ENCODE measurements around the gene SLC26A5.

SLC26A5 gene

GRCh38 chr7:103389263-103389662 is 56.7 kb downstream of the SLC26A5 start:
- no peak overlapping the region for H3K4me2 ChIP-seq (ENCODE audit: low read depth, low read length, poor library complexity, severe bottlenecking)
- no peak overlapping the region for H3K9ac ChIP-seq (ENCODE audit: low read length)
- H2AFZ ChIP-seq (ENCODE audit: low read depth, low read length, severe bottlenecking), result no peak overlapping the region
- H3K27me3 ChIP-seq (ENCODE audit: low read length), result no peaks in the 10 kb centered on the region
- no peaks in the 10 kb centered on the region for H3K9me3 ChIP-seq (ENCODE audit: insufficient read depth, low read length)
- no peaks in the 10 kb centered on the region for H3K9me2 ChIP-seq (replicated peaks; ENCODE audit: insufficient read depth, low read length)
- no peak overlapping the region for H3K27ac ChIP-seq (ENCODE audit: low read depth, low read length)
- TF ChIP-seq EZH2phosphoT487 (conservative IDR thresholded peaks at IDR 0.05; ENCODE audit: low read length), result no peak
- TF ChIP-seq, protein P1, sequence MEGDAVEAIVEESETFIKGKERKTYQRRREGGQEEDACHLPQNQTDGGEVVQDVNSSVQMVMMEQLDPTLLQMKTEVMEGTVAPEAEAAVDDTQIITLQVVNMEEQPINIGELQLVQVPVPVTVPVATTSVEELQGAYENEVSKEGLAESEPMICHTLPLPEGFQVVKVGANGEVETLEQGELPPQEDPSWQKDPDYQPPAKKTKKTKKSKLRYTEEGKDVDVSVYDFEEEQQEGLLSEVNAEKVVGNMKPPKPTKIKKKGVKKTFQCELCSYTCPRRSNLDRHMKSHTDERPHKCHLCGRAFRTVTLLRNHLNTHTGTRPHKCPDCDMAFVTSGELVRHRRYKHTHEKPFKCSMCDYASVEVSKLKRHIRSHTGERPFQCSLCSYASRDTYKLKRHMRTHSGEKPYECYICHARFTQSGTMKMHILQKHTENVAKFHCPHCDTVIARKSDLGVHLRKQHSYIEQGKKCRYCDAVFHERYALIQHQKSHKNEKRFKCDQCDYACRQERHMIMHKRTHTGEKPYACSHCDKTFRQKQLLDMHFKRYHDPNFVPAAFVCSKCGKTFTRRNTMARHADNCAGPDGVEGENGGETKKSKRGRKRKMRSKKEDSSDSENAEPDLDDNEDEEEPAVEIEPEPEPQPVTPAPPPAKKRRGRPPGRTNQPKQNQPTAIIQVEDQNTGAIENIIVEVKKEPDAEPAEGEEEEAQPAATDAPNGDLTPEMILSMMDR (IDR thresholded peaks at IDR 0.05; ENCODE audit: insufficient read depth, low read length, poor library complexity, severe bottlenecking), result no peak
- H3K36me3 ChIP-seq (ENCODE audit: low read length), result no peaks in the 10 kb centered on the region
- no peaks in the 10 kb centered on the region for H4K20me1 ChIP-seq (ENCODE audit: low read depth, low read length)
- H3K4me3 ChIP-seq (ENCODE audit: insufficient read depth, low read length, poor library complexity, severe bottlenecking), result no peak overlapping the region
- no peaks in the 10 kb centered on the region for H3F3A ChIP-seq (ENCODE audit: insufficient read depth)
- no peaks in the 10 kb centered on the region for H3K79me2 ChIP-seq (ENCODE audit: insufficient read depth, low read length)

GRCh38 chr7:103388469-103389140 is 57.4 kb downstream of the SLC26A5 start:
- no peak overlapping the region for H2AFZ ChIP-seq (ENCODE audit: low read depth, low read length, severe bottlenecking)
- no peaks in the 10 kb centered on the region for H3K9me3 ChIP-seq (ENCODE audit: insufficient read depth, low read length)
- H3K4me2 ChIP-seq (ENCODE audit: low read depth, low read length, poor library complexity, severe bottlenecking), result no peak overlapping the region
- H3K9me2 ChIP-seq (replicated peaks; ENCODE audit: insufficient read depth, low read length), result no peaks in the 10 kb centered on the region
- no peak overlapping the region for H3K9ac ChIP-seq (ENCODE audit: low read length)
- H3K27ac ChIP-seq (ENCODE audit: low read depth, low read length), result no peak overlapping the region
- H4K20me1 ChIP-seq (ENCODE audit: low read depth, low read length), result no peaks in the 10 kb centered on the region
- TF ChIP-seq, protein P1 (IDR thresholded peaks at IDR 0.05; ENCODE audit: insufficient read depth, low read length, poor library complexity, severe bottlenecking), result no peak
- TF ChIP-seq EZH2phosphoT487 (conservative IDR thresholded peaks at IDR 0.05; ENCODE audit: low read length), result no peak
- H3K4me3 ChIP-seq (ENCODE audit: insufficient read depth, low read length, poor library complexity, severe bottlenecking), result no peak overlapping the region
- no peaks in the 10 kb centered on the region for H3K27me3 ChIP-seq (ENCODE audit: low read length)
- no peaks in the 10 kb centered on the region for H3K79me2 ChIP-seq (ENCODE audit: insufficient read depth, low read length)
- no peaks in the 10 kb centered on the region for H3K36me3 ChIP-seq (ENCODE audit: low read length)
- no peaks in the 10 kb centered on the region for H3F3A ChIP-seq (ENCODE audit: insufficient read depth)

- Histone ChIP-seq H3K9ac (ENCODE audit: low read length) (no peak overlapping the region), H3K4me2 (ENCODE audit: low read depth, low read length, poor library complexity, severe bottlenecking) (no peak overlapping the region), H3K27ac (ENCODE audit: low read depth, low read length) (no peak overlapping the region), H4K20me1 (ENCODE audit: low read depth, low read length) (no peaks in the 10 kb centered on the region), H3K27me3 (ENCODE audit: low read length) (no peaks in the 10 kb centered on the region), H3K9me2 (replicated peaks; ENCODE audit: insufficient read depth, low read length) (no peaks in the 10 kb centered on the region), H3F3A (ENCODE audit: insufficient read depth) (no peaks in the 10 kb centered on the region), H2AFZ (ENCODE audit: low read depth, low read length, severe bottlenecking) (no peak overlapping the region), H3K9me3 (ENCODE audit: insufficient read depth, low read length) (no peaks in the 10 kb centered on the region), H3K79me2 (ENCODE audit: insufficient read depth, low read length) (no peaks in the 10 kb centered on the region), H3K4me3 (ENCODE audit: insufficient read depth, low read length, poor library complexity, severe bottlenecking) (no peak overlapping the region), H3K36me3 (ENCODE audit: low read length) (no peaks in the 10 kb centered on the region)
- TF ChIP-seq EZH2phosphoT487 (conservative IDR thresholded peaks at IDR 0.05; ENCODE audit: low read length), result no peak
- TF ChIP-seq, protein P1 (IDR thresholded peaks at IDR 0.05; ENCODE audit: insufficient read depth, low read length, poor library complexity, severe bottlenecking), result no peak
Observed at GRCh38 chr7:103387242-103387641, 58.8 kb downstream of the SLC26A5 start.
